ENCODE data around the gene MRPL57. TPM values are rescaled to one million over a fixed set of nuclear protein-coding genes. Genes with fewer than 3 reads are reported as not detected.
"Not testable (repeated sequence)": the region's sequence is repeated elsewhere in the genome, so short reads cannot be mapped to it uniquely, and the experiment has no call there.

Gene MRPL57
- total RNA-seq, 2 experiments from 2014 or later: 10.0 to 10.5 TPM

DNA sequence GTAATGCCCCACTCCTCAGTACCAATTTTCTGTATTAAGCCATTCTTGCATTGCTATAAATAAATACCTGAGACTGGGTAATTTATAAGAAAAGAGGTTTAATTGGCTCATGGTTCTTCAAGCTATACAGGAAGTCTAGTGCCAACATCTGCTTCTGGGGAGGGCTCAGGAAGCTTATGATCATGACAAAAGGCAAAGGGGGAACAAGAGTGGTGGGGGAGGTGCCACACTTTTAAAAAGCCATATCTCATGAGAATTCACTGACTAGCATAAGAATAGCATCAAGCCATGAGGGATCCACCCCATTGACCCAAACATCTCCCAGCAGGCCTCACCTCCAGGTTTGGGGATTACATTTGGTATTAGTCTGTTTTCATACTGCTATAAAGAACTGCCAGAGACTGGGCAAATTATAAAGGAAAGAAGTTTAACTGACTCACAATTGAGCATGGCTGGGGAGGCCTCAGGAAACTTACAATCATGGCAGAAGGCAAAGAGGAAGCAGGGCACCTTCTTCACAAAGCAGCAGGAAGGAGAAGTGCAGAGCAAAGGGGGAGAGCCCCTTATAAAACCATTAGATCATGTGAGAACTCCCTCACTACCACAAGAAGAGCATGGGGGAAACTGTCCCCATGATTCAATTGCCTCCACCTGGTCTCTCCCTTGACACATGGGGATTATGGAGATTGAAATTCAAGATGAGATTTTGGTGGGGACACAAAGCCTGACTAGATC lies 25.2 kb downstream of the MRPL57 start:
- ATAC-seq (ENCODE audit: poor library complexity); H3K36me3 Mint-ChIP-seq (ENCODE audit: low read depth); CTCF ChIA-PET; H3K4me3 Mint-ChIP-seq; H3K36me3 ChIP-seq (ENCODE audit: insufficient read depth, low read length); DNase-seq; H3K4me1 Mint-ChIP-seq (ENCODE audit: low read depth); H3K4me3 ChIP-seq (ENCODE audit: low read length); H3K27me3 ChIP-seq (ENCODE audit: control insufficient read depth in 1 of 2, insufficient read depth in 2 of 2, low read length in 2 of 2); H3K27ac Mint-ChIP-seq; intact Hi-C loops (cut with DNase I, micrococcal nuclease); POLR2A ChIA-PET; H3K4me1 ChIP-seq (ENCODE audit: insufficient read depth, low read length); H3K9me3 Mint-ChIP-seq; H3K9me3 ChIP-seq (ENCODE audit: control insufficient read depth in 1 of 2, insufficient read depth in 1 of 2, low read length in 2 of 2); H3K27ac ChIP-seq (ENCODE audit: low read depth in 1 of 2, low read length in 2 of 2): not testable (repeated sequence)
- H3K27me3 Mint-ChIP-seq: peaks cover 15% of the 10 kb centered on the region

DNA sequence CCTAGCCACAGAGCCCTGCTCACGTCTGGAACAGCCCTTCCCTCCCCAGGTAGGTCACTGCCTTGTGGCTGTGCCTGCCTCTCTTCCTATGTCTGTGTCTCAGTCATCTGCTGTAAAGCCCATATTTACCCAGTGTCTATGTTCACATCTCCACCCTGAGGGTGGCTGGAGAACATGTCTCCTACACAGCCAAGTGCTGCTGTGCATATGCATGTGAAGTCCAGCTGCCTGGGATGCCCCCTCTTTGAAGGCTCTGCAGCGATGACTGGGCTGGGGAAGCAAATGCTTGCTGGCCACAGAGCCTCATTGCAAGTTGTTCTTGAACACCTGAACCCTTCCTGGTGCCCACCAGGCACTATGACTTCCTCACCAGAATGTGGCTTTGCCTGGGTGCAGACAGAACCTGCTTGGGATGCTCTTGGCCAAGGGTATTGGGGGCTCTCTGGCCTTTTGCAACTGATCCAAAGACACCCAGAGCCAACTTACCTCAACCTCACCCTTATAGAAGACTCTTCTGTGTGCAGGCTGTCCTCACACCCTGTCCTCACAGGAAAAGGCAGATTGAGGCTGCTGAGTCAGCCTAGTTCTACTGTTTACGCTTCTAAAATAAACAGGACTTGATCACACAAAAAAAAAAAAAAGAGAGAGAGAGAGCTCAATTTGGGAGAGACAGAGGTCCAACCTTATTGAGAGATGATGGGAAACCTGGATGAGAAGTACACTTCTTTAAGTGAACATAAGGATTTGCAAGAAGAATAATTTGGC lies 26.5 kb downstream of the MRPL57 start:
- no peaks in the 10 kb centered on the region for H3K4me1 ChIP-seq (ENCODE audit: insufficient read depth, low read length)
- no peak overlapping the region for H3K4me3 ChIP-seq (ENCODE audit: low read length)
- TF ChIP-seq, protein P1, sequence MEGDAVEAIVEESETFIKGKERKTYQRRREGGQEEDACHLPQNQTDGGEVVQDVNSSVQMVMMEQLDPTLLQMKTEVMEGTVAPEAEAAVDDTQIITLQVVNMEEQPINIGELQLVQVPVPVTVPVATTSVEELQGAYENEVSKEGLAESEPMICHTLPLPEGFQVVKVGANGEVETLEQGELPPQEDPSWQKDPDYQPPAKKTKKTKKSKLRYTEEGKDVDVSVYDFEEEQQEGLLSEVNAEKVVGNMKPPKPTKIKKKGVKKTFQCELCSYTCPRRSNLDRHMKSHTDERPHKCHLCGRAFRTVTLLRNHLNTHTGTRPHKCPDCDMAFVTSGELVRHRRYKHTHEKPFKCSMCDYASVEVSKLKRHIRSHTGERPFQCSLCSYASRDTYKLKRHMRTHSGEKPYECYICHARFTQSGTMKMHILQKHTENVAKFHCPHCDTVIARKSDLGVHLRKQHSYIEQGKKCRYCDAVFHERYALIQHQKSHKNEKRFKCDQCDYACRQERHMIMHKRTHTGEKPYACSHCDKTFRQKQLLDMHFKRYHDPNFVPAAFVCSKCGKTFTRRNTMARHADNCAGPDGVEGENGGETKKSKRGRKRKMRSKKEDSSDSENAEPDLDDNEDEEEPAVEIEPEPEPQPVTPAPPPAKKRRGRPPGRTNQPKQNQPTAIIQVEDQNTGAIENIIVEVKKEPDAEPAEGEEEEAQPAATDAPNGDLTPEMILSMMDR (IDR thresholded peaks at IDR 0.05): no peak
- DNase-seq (no peak), ATAC-seq (ENCODE audit: poor library complexity) (no peak)
- intact Hi-C loops (cut with DNase I, micrococcal nuclease): no loop called here
- peaks cover 4 to 7% of the 10 kb centered on the region in 2 experiments for H3K9me3 ChIP-seq (ENCODE audit: control insufficient read depth in 1 of 2, insufficient read depth in 1 of 2, low read length in 2 of 2)
- ChIA-PET POLR2A (no interaction called here), CTCF (no interaction called here)
- Mint-ChIP-seq H3K9me3 (no peaks in the 10 kb centered on the region), H3K27me3 (peaks cover 13% of the 10 kb centered on the region), H3K27ac (no peak overlapping the region), H3K4me3 (no peak overlapping the region), H3K36me3 (ENCODE audit: low read depth) (no peaks in the 10 kb centered on the region), H3K4me1 (ENCODE audit: low read depth) (no peaks in the 10 kb centered on the region)
- H3K36me3 ChIP-seq (ENCODE audit: insufficient read depth, low read length): no peaks in the 10 kb centered on the region
- no peaks in the 10 kb centered on the region for H3K27me3 ChIP-seq (ENCODE audit: control insufficient read depth in 1 of 2, insufficient read depth in 2 of 2, low read length in 2 of 2)
- no peak overlapping the region for H3K27ac ChIP-seq (ENCODE audit: low read depth in 1 of 2, low read length in 2 of 2)

DNA sequence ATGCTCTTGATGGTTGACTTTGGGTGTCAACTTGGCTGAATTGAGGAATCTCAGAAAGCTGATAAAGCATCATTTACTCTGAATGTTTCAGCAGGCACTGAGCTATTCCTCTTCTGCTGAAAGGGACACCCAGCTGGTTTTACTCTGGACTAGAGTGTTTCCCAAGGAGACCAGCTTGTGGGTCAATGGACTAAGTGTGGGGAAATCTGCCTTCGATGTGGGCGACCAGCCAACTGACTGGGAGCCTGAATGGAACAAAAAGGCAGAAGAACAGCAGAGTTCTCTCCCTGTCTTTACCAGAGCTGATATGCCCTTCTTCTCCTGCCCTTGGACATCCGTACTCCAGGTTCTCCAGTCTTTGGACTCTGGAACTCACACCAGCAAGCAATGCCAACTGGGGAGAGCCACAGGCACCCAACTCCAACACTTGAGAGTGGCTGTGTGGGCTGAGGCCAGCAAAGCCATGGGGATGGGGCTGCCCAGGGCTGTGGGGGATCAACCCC lies 32.2 kb downstream of the MRPL57 start:
- DNase-seq (no peak), ATAC-seq (ENCODE audit: poor library complexity) (no peak)
- Mint-ChIP-seq H3K27me3 (peaks cover 32% of the 10 kb centered on the region), H3K36me3 (ENCODE audit: low read depth) (no peaks in the 10 kb centered on the region), H3K9me3 (peaks cover 6% of the 10 kb centered on the region), H3K4me1 (ENCODE audit: low read depth) (no peaks in the 10 kb centered on the region), H3K4me3 (no peak overlapping the region), H3K27ac (no peak overlapping the region)
- intact Hi-C loops (cut with DNase I, micrococcal nuclease): no loop called here
- ChIA-PET POLR2A (no interaction called here), CTCF (no interaction called here)
- H3K27ac ChIP-seq (ENCODE audit: low read depth in 1 of 2, low read length in 2 of 2): no peak overlapping the region
- no peaks in the 10 kb centered on the region for H3K27me3 ChIP-seq (ENCODE audit: control insufficient read depth in 1 of 2, insufficient read depth in 2 of 2, low read length in 2 of 2)
- peaks cover 0 to 4% of the 10 kb centered on the region in 2 experiments for H3K9me3 ChIP-seq (ENCODE audit: control insufficient read depth in 1 of 2, insufficient read depth in 1 of 2, low read length in 2 of 2)
- TF ChIP-seq, protein P1 (IDR thresholded peaks at IDR 0.05): no peak
- no peaks in the 10 kb centered on the region for H3K36me3 ChIP-seq (ENCODE audit: insufficient read depth, low read length)
- no peaks in the 10 kb centered on the region for H3K4me1 ChIP-seq (ENCODE audit: insufficient read depth, low read length)
- H3K4me3 ChIP-seq (ENCODE audit: low read length): no peak overlapping the region

Measured in CD4-positive, alpha-beta T cell (primary cell).